GM18505 (cell line): ENCODE data around the gene SMR3A.
A peak's percentile ranks its signal among the peaks of the same experiment; 100 is the strongest.

Experiments used
- ATAC-seq: cut with Tn5 transposase; IDR thresholded peaks from one replicate; pipeline ENCODE4 v1.9.1; 2021; ENCODE audit not compliant: unreplicated experiment
- POLR2A ChIP-seq: IDR thresholded peaks from 4 replicates; pipeline ENCODE4 v1.6.1; 2011; ENCODE audit warnings: borderline replicate concordance; ENCODE audit not compliant: insufficient read depth, insufficient read length; ENCODE audit errors: extremely low read depth

The SMR3A gene

DNA sequence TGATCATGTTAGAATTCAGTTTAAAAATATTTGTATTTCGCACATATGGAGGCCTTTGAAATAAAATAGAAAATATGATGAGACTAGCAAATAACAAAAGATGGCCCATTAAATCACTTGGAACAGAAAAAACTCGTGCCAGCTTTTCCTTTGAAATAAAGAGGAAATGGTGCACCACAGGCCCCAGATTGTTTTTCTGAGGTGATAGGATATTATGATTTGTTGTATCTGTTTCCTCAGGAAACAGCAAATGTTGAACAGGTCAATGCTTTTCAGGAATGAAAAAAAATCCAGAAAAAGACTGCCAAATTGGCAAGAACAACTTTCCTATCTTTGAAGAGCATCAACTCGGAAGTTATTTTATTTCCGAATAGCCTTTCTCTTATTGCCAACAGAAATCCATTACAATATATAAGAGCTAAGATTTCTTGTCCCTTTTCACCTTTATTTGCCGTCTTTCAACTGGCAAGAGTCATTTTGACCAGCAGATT is 22.2 kb downstream of the SMR3A start, which contains the start of gene SMR3B:
Gene SMR3B (plus strand): TSS at position 441 of the 491 bp plus-strand sequence. CDS start 1,380 bp downstream, outside the sequence.
- no peak for ATAC-seq

GRCh38 chr4:70392057-70392776 is 31.7 kb downstream of the SMR3A start:
- peak; percentile 62 for ATAC-seq
- no peak for TF ChIP-seq POLR2A

More for the DNA sequence above, 22.2 kb downstream of the SMR3A start, which contains the start of gene SMR3B:
- TF ChIP-seq POLR2A, result no peak

- no peak for TF ChIP-seq POLR2A
- no peak for ATAC-seq
These were observed 37.0 kb downstream of the SMR3A start, which contains the start of gene OPRPN for GRCh38 chr4:70397580-70397979. Gene OPRPN (plus strand): TSS chr4:70397940. CDS start chr4:70399286, 1,346 bp downstream.

GRCh38 chr4:70399319-70399718 is 38.8 kb downstream of the SMR3A start:
- TF ChIP-seq POLR2A, result no peak
- no peak for ATAC-seq

GRCh38 chr4:70402762-70403161 is 42.2 kb downstream of the SMR3A start:
- TF ChIP-seq POLR2A, result no peak
- ATAC-seq, result no peak

DNA sequence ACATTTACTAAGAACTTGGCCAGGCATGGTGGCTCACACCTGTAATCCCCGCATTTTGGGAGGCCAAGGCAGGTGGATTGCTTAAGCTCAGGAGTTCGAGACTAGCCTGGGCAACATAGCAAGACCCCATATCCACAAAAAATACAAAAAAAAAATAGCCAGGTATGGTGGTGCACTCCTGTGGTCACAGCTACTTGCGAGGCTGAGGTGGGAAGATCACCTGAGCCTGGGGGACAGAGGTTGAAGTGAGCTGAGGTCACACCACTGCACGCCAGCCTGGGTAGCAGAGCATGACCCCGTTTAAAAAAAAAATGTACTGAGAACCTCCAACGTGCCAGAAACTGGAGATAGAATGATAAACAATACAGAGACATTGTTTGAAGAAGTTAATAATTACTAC is 45.2 kb downstream of the SMR3A start:
- no peak for TF ChIP-seq POLR2A
- no peak for ATAC-seq
